GM21423 (cell line): ENCODE measurements around the gene ZFP1.
"Not testable (repeated sequence)": the region's sequence is repeated elsewhere in the genome, so short reads cannot be mapped to it uniquely, and the experiment has no call there.

Experiments used
- ATAC-seq: cut with Tn5 transposase; IDR thresholded peaks from one replicate; pipeline ENCODE4 v1.9.1; 2021; ENCODE audit warnings: mild to moderate bottlenecking, moderate library complexity; ENCODE audit not compliant: unreplicated experiment

ZFP1 gene

GRCh38 chr16:75203096-75203495 lies 54.8 kb downstream of the ZFP1 start:
- ATAC-seq: no peak

- no peak for ATAC-seq
Observed at GRCh38 chr16:75203667-75204409, 55.5 kb downstream of the ZFP1 start.

- no peak for ATAC-seq
Observed at GRCh38 chr16:75204410-75204758, 56.1 kb downstream of the ZFP1 start.

- not testable (repeated sequence) for ATAC-seq
Observed at GRCh38 chr16:75204905-75205304, 56.6 kb downstream of the ZFP1 start.

GRCh38 chr16:75205438-75205837 lies 57.1 kb downstream of the ZFP1 start:
- ATAC-seq: not testable (repeated sequence)

DNA sequence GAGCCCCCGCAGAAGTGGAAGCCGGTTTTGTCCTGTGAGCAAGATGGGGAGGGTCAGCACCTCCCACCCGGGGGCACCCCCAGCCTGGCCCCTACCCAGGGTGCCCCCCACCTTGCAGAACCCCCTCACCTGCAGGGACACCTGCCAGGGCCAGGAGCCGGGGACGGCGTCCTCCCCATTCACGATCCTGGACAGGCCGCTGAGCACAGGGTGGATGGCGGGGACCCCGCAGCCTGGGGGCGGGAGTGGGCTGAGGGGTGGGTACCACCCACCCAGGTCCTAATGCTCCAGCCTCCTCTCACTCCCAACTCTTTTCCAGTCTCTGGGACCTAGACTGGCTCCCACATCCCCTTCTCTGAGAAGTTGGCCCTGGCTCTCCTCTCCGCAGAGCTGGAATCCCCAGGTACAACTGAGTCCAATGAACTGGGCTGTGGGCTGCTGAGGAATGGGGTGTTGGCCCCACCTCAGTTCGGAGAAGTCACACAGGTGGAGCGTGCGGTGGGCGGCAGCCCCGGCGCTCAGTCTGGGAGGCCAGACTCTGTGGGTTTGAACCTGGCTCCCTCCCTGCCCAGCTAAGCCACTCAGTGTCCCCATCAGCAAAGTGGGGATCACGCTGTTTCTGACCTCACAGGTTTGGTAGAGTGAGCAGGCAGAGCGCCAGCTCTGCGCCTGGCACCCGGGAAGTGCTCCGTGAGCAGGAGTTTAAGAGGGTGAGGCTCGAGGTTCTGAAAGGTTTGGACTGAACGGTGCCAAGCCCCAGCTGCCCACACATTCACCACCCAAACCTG lies 57.8 kb downstream of the ZFP1 start:
- not testable (repeated sequence) for ATAC-seq

- ATAC-seq: no peak
Observed at GRCh38 chr16:75206749-75207451, 58.6 kb downstream of the ZFP1 start, which contains the start of gene CTRB2. CTRB2 (minus strand) TSS chr16:75207161; CDS start chr16:75207141, 20 bp downstream.

GRCh38 chr16:75207831-75208230 lies 59.5 kb downstream of the ZFP1 start:
- ATAC-seq: no peak

GRCh38 chr16:75208242-75208825 lies 60.0 kb downstream of the ZFP1 start:
- no peak for ATAC-seq

DNA sequence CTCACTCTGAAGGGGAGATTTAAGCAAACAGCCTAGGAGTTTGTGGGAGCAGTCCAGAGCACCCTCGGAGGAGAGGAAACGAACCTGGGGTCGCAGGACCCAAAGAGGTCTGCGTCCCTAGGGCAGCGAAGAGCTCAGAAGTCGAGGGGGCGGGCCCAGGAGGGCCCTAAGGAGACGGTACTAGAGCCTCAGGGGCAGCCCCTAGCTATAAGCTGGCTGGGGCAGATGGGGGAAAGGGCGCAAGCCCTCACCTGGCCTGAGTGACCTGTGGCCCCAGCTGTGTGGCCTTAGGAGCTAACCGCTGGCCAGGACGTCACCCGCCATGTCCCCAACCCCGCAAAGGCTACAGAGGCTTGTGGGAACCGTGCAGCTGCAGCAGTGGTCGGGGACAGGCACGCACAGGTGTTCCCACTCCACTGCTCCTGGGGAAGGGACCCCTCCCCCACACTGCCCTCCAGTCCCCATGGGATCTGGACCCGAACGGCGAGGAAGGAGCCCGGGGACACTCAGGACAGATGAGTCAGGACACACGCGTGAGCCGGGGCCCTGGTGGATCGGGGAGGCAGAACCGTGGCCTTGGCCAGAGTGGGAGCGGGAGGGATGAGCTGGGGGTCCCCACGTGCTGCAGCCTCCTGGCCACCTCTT lies 60.7 kb downstream of the ZFP1 start:
- no peak for ATAC-seq

DNA sequence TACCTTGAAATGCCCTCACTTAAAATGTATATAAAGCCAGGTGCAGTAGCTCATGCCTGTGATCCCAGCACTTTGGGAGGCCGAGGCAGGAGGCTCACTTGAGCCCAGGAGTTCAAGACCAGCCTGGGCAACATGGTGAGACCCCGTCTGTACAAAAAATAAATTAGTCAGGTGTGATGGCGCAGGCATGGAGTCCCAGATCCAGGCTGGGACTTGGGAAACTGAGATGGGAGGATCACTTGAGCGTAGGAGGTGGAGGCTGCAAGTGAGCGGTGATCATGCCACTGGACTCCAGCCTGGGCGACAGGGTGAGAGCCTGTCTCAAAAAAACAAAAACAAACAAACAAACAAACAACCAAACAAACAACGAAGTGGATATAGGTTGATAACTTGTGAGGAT lies 61.2 kb downstream of the ZFP1 start:
- not testable (repeated sequence) for ATAC-seq

DNA sequence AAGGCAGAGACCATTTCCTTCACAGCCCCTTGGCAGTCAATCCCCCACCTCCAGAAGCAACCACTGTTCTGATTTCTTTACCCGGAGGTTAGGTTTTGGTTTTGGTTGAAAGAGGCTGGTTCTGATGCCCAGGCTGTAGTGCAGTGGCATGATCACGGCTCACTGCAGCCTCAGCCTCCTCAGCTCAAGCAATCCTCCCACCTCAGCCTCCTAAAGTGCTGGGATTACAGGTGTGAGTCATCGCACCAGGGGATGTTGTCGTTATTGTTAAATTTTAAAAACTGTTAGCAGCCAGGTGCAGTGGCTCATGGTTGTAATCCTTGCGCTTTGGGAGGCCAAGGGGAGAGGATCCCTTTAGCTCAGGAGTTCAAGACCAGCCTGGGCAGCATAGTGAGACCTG lies 61.6 kb downstream of the ZFP1 start:
- ATAC-seq: no peak

- not testable (repeated sequence) for ATAC-seq
Observed at GRCh38 chr16:75211286-75211685, 63.0 kb downstream of the ZFP1 start.

GRCh38 chr16:75216127-75216526 lies 67.8 kb downstream of the ZFP1 start:
- ATAC-seq: no peak

DNA sequence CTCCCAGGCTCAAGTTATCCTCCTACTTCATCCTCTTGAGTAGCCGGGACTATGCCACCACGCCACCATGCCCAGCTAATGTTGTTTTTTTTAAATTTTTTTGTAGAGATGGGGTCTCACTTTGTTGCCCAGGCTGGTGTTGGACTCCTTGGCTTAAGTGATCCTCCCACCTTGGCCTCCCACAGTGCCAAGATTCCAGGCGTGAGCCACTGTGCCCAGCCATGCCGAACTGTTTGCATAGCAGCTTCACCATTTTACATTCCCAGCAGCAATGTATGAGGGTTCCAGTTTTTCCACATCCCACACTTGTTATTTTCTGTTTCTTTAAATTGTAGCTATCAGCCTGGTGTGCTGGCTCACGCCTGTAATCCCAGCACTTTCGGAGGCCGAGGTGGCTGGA lies 68.3 kb downstream of the ZFP1 start:
- ATAC-seq: no peak

GRCh38 chr16:75217389-75217851 lies 69.1 kb downstream of the ZFP1 start:
- ATAC-seq: no peak

GRCh38 chr16:75218256-75219076 lies 70.1 kb downstream of the ZFP1 start, which contains the start of gene CTRB1:
CTRB1 (plus strand) TSS chr16:75218988; CDS start chr16:75219008, 20 bp downstream.
- ATAC-seq: no peak

GRCh38 chr16:75219088-75219487 lies 70.8 kb downstream of the ZFP1 start:
- ATAC-seq: no peak

- ATAC-seq: no peak
Observed at GRCh38 chr16:75219838-75220237, 71.5 kb downstream of the ZFP1 start.
